Effector memory CD8-positive, alpha-beta T cell (primary cell): Measurements from ENCODE around the gene PSTPIP2.
"Not testable (repeated sequence)": the region's sequence is repeated elsewhere in the genome, so short reads cannot be mapped to it uniquely, and the experiment has no call there.

Source experiments
- ATAC-seq: fragments of 150-1000 bp; cut with Tn5 transposase; replicated peaks from 2 replicates; pipeline ENCODE4 v1.10.0; 2021; ENCODE audit warnings: mild to moderate bottlenecking, moderate library complexity
- DNase-seq, 3 experiments: peaks; one replicate each; pipeline ENCODE4 v3.0.0; 2021
- H3K27ac Mint-ChIP-seq, 2 donors: one replicate each; pipeline ENCODE4 v1.8.0; 2022; ENCODE audit warnings: mild to moderate bottlenecking in 2 of 2, mixed read lengths in 2 of 2, moderate library complexity in 2 of 2
- H3K27me3 Mint-ChIP-seq, 2 donors: one replicate each; pipeline ENCODE4 v1.8.0; 2022; ENCODE audit warnings: mixed read lengths in 2 of 2
- H3K36me3 Mint-ChIP-seq: one replicate; pipeline ENCODE4 v1.8.0; 2022; ENCODE audit warnings: mild to moderate bottlenecking, moderate library complexity, mixed read lengths; ENCODE audit not compliant: insufficient read depth
- H3K4me1 Mint-ChIP-seq, 2 donors: one replicate each; pipeline ENCODE4 v1.8.0; 2022; ENCODE audit warnings: low read depth in 2 of 2, mixed read lengths in 2 of 2
- H3K4me3 Mint-ChIP-seq, 2 donors: one replicate each; pipeline ENCODE4 v1.8.0; 2022; ENCODE audit warnings: mild to moderate bottlenecking in 2 of 2, mixed read lengths in 2 of 2, moderate library complexity in 2 of 2
- H3K9me3 Mint-ChIP-seq, 2 donors: one replicate each; pipeline ENCODE4 v1.8.0; 2022; ENCODE audit warnings: mixed read lengths in 2 of 2

PSTPIP2 gene

DNA sequence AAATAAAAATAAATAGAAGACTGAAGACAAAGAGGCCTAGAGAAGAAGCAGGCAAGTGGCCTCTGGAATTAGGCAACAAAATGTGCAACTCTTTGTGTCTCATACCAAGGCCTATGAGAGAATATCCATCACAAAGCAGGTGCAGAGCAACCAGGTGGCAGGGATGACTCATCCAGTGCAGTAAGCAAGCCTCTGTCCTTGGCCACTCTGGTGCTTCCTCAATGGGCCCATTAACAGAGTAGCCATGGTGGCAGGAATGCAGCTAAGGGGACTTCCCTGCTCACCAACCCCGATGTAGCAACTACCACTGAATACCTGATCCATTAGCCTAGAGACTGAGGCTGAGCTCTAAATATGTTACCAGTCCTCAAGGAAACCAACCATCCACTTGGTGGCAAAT is 94.0 kb downstream of the PSTPIP2 start:
- Mint-ChIP-seq H3K27ac (no peak overlapping the region), H3K9me3 (no peaks in the 10 kb centered on the region), H3K27me3 (no peaks in the 10 kb centered on the region), H3K4me3 (no peak overlapping the region), H3K4me1 (no peaks in the 10 kb centered on the region), H3K36me3 (peaks cover 3% of the 10 kb centered on the region)
- no peak for ATAC-seq
- no peak for DNase-seq

DNA sequence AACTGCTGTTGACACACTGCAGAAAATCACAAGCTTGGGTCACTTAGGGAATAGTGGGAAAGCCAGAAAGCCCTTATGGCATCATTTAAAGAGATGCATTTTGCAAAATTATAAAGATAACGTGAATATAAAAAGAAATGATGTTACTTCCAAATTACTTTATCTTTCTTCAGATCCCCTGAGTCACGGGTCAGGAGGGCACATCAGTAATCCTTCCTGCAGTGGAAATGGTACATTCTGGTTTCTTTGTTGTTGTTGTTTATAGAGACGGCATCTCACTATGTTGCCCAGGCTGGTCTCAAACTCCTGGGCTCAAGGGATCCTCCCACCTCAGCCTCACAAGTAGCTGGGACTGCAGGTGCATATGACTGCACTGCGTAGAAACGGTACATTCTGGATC is 95.1 kb downstream of the PSTPIP2 start:
- Mint-ChIP-seq H3K4me3 (no peak overlapping the region), H3K9me3 (no peaks in the 10 kb centered on the region), H3K27ac (peak overlapping the region in 1 of 2 donors; percentile 12), H3K27me3 (no peaks in the 10 kb centered on the region), H3K4me1 (no peaks in the 10 kb centered on the region), H3K36me3 (peaks cover 3% of the 10 kb centered on the region)
- no peak for ATAC-seq
- no peak for DNase-seq

DNA sequence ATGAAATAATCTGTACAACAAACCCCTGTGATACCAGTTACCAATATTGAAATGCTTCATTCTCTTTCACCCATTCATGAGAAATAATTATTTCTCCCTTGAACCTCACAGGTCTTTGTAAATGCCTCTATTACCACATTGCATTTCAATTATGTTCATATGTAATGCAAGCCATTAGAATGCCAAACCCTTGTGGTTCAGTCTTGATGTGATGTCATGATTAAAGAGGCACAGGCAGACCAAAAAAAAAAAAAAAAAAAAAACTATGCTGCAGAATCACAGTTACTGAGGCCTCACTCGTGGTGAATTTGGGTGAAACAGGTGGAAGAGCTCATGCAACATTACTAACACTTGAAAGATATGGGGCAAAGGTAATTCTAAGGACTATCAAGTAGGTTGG is 95.5 kb downstream of the PSTPIP2 start:
- Mint-ChIP-seq H3K9me3 (no peaks in the 10 kb centered on the region), H3K36me3 (peaks cover 3% of the 10 kb centered on the region), H3K4me3 (no peak overlapping the region), H3K27ac (peak overlapping the region in 1 of 2 donors; percentile 12), H3K4me1 (no peaks in the 10 kb centered on the region), H3K27me3 (no peaks in the 10 kb centered on the region)
- ATAC-seq = no peak
- DNase-seq = no peak

DNA sequence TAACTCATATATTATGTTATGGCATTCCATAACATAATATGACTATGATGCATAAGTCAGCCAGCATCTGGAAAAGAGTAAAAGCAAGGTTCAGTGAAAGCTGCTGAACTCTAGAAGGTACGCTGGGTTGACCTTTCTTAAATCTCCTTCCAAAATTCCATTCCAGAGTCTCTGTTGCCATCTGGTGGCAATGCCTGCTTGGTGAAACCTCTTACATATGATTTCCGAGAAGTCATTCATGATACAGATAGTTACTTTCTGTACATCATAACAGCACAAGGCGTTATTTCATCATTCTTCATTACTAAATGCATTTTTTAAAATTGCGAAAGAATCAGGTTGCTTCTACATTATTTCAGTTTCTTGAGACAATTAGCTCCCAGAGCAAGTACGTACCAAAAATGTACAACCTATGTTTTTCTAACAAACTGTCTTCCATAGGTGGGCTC is 97.9 kb downstream of the PSTPIP2 start:
- peak; percentile 73 to 77 (median 73) for DNase-seq
- Mint-ChIP-seq H3K36me3 (peaks cover 3% of the 10 kb centered on the region), H3K27me3 (no peaks in the 10 kb centered on the region), H3K4me3 (peak overlapping the region in 1 of 2 donors; percentile 20), H3K9me3 (no peaks in the 10 kb centered on the region), H3K27ac (no peak overlapping the region), H3K4me1 (no peaks in the 10 kb centered on the region)
- peak; percentile 98 for ATAC-seq

DNA sequence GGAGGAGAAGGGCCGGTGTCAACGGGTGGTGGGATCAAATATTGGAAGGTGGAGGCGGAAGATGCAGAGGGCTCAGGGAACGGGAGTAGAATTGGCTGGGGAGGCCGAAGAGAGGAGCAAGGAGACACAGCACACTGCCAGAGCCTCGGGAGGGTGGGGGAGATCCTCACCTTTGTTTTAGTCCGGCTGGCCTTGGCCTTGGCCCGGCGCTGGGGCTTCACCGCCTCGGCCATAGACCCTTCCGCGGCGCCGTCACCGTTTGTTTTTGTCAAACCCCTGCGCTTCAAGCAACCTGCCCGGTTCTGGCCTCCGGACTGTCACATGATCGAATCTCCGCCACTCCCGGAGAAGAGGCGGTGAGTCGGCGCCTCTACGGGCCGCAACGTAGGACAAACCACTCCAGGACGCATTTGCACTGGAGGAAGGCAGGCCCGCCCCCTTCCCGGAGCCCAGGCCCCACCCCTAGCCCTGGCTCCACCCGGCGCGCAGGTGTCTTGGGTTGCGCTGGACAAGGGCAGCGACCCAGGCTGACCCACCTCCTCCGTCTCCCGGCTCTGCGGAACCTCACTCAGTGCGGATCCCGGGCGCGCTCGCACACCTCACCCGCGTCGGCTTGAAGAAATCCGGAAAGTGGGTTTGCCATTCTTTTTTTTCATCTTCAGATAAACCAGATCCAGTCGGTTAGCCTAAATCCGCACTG is 104.9 kb downstream of the PSTPIP2 start, which contains the start of gene EPG5:
TSS of gene EPG5 (minus strand) at position 323 of the 700 bp plus-strand sequence. CDS start at position 233, 90 bp downstream.
- DNase-seq = peak; percentile 79 to 81 (median 80)
- Mint-ChIP-seq H3K27ac (peak within 1 kb of the TSS; percentile 89 to 96), H3K36me3 (peaks cover 32% of the 10 kb centered on the region)

DNA sequence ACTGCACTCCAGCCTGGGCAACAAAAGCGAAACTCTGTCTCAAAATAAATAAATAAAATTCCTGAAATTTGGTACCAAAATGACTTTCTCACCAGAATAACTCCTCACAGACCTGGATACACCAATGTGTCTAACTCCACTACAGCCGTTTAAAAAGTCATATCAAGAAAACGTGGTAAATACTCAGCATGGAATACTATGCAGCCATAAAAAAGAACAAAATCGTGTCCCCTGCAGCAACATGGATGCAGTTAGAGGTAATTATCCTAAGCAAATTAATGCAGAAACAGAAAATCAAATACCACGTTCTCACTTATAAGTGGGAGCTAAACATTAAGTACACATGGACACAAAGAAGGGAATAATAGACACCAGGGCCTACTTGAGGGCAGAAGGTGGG is 107.1 kb downstream of the PSTPIP2 start:
- not testable (repeated sequence) for DNase-seq, H3K9me3 Mint-ChIP-seq, H3K27ac Mint-ChIP-seq, H3K27me3 Mint-ChIP-seq, ATAC-seq
- H3K4me1 Mint-ChIP-seq = peaks cover 41 to 55% of the 10 kb centered on the region in 2 donors
- H3K36me3 Mint-ChIP-seq = peaks cover 38% of the 10 kb centered on the region
- H3K4me3 Mint-ChIP-seq = peak overlapping the region; percentile 56 to 98

More for the DNA sequence above, 104.9 kb downstream of the PSTPIP2 start, which contains the start of gene EPG5:
- peaks cover 28 to 42% of the 10 kb centered on the region in 2 donors for H3K4me1 Mint-ChIP-seq
- no peaks in the 10 kb centered on the region for H3K9me3 Mint-ChIP-seq
- H3K27me3 Mint-ChIP-seq = no peaks in the 10 kb centered on the region
- H3K4me3 Mint-ChIP-seq = peak within 1 kb of the TSS; percentile 88 to 98
- peak; percentile 69 for ATAC-seq

DNA sequence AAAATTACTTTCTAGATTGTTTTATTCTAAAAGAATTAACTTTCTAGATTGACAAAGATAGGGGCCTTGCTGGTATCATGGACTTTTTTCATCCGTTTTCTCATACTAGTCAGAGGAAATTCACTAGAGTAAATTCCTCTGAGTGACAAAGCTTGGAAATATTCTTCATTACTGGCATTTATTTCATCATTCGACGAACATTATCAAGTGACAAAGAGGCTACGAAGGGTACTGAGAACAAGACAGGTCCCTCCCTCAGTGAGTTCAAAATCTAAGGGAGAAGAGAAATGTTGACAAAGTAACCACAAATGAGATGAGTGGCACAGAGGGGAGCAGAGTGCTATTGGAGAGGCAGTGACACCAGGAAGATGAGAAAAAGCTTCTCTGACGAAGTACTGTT is 109.2 kb downstream of the PSTPIP2 start:
- peak in 1 of 3 experiments; percentile 20 for DNase-seq
- Mint-ChIP-seq H3K36me3 (peaks cover 38% of the 10 kb centered on the region), H3K4me1 (peaks cover 46 to 62% of the 10 kb centered on the region in 2 donors), H3K27me3 (no peaks in the 10 kb centered on the region), H3K27ac (peak overlapping the region; percentile 83 to 90), H3K9me3 (no peaks in the 10 kb centered on the region), H3K4me3 (peak overlapping the region; percentile 55 to 63)
- ATAC-seq = peak; percentile 43

DNA sequence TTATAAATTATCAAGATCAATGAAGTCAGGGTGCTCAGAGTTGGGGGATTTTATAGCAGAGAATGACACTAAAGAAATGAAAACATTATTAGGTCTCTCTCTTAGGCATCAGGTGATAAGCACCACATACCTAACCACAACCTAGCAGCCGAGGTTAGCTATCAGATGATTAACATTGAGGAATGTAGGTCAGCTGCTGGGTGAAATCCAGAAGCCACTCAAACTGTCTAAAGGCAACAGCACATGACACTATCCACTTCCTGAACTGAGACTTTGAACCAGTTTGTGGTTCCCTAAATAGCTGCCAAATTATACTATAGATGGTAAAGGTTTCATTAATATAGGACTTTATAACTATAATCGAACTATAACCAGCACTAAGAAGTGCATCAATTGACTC is 109.6 kb downstream of the PSTPIP2 start:
- peaks cover 36% of the 10 kb centered on the region for H3K36me3 Mint-ChIP-seq
- no peaks in the 10 kb centered on the region for H3K27me3 Mint-ChIP-seq
- peak overlapping the region; percentile 55 to 63 for H3K4me3 Mint-ChIP-seq
- DNase-seq (peak; percentile 31 to 61 (median 59)), ATAC-seq (peak; percentile 81)
- H3K9me3 Mint-ChIP-seq = no peaks in the 10 kb centered on the region
- H3K27ac Mint-ChIP-seq = peak overlapping the region; percentile 83 to 90
- peaks cover 45 to 58% of the 10 kb centered on the region in 2 donors for H3K4me1 Mint-ChIP-seq

DNA sequence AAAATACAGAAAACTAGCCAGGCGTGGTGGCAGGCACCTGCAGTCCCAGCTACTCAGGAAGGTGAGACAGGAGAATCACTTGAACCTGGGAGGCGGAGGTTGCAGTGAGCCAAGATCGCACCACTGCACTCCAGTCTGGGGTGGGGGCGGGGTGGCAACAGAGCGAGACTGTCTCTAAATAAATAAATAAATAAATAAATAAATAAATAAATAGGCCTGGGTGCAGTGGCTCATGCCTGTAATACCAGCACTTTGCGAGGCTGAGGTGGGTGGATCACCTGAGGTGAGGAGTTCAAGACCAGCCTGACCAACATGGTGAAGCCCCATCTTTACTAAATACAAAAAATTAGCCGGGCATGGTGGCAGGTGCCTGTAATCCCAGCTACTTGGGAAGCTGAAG is 112.6 kb downstream of the PSTPIP2 start:
- H3K36me3 Mint-ChIP-seq = peaks cover 37% of the 10 kb centered on the region
- DNase-seq, ATAC-seq, H3K9me3 Mint-ChIP-seq, H3K27me3 Mint-ChIP-seq, H3K4me3 Mint-ChIP-seq, H3K27ac Mint-ChIP-seq: not testable (repeated sequence)
- H3K4me1 Mint-ChIP-seq = peaks cover 37 to 52% of the 10 kb centered on the region in 2 donors

DNA sequence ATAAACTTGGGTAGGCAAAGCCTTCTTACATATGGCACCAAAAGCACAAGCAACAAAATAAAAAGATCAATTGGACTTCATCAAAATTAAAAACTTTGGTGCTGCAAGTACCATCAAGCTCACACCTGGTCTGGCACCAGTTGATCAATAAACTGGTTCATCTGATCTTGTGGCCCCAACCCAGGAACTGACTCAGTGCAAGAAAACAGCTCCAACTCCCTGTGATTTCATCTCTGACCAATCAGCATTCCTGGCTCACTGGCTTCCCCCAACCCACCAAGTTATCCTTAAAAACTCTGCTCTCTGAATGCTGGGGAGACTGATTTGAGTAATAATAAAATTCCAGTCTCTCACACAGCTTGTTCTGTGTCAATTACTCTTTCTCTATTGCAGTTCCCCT is 113.3 kb downstream of the PSTPIP2 start:
- no peaks in the 10 kb centered on the region for H3K9me3 Mint-ChIP-seq
- no peak for ATAC-seq
- H3K4me3 Mint-ChIP-seq = peak overlapping the region; percentile 13 to 18
- peaks cover 45% of the 10 kb centered on the region for H3K36me3 Mint-ChIP-seq
- peak overlapping the region in 1 of 2 donors; percentile 62 for H3K27ac Mint-ChIP-seq
- H3K4me1 Mint-ChIP-seq = peaks cover 41 to 54% of the 10 kb centered on the region in 2 donors
- H3K27me3 Mint-ChIP-seq = no peaks in the 10 kb centered on the region
- DNase-seq = no peak

DNA sequence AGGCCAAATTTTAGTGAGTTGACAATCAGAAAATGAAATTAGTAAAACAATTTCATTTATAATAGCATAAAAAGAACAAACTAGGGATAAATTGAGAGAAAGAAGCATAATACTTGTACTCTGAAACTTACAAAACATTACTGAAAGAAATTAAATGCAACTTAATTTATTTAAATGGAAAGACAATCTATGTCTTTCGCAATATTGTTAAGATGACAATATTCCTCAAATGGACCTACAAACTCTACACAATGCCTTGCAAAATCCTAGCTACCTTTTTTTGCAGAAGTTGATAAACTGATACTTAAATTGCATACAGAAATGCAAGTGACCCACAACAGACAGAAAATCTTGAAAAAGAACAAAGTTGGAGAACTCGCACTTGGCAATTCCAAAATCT is 114.0 kb downstream of the PSTPIP2 start:
- Mint-ChIP-seq H3K27ac (no peak overlapping the region), H3K4me3 (no peak overlapping the region), H3K9me3 (no peaks in the 10 kb centered on the region), H3K27me3 (no peaks in the 10 kb centered on the region), H3K36me3 (peaks cover 49% of the 10 kb centered on the region), H3K4me1 (peaks cover 38 to 51% of the 10 kb centered on the region in 2 donors)
- ATAC-seq (no peak), DNase-seq (no peak)

DNA sequence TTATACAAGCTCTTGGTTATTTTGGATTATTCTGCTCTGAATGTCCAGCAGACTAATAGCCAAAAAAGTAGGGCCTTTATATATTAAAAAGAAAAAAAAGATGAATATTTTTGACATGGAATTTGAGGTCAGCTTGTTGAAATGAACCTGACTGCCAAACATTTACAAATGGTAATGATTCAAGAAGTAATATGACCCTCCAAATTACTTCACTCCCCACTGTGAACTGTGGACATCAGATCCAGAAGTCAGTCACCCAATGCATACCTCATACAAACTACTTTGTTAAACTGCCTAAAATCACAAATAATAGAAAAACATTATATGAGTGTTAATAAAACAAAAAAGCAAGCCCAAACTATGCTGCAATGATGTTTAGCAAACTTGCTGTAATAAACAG is 115.0 kb downstream of the PSTPIP2 start:
- H3K36me3 Mint-ChIP-seq = peaks cover 49% of the 10 kb centered on the region
- H3K4me1 Mint-ChIP-seq = peaks cover 35 to 46% of the 10 kb centered on the region in 2 donors

DNA sequence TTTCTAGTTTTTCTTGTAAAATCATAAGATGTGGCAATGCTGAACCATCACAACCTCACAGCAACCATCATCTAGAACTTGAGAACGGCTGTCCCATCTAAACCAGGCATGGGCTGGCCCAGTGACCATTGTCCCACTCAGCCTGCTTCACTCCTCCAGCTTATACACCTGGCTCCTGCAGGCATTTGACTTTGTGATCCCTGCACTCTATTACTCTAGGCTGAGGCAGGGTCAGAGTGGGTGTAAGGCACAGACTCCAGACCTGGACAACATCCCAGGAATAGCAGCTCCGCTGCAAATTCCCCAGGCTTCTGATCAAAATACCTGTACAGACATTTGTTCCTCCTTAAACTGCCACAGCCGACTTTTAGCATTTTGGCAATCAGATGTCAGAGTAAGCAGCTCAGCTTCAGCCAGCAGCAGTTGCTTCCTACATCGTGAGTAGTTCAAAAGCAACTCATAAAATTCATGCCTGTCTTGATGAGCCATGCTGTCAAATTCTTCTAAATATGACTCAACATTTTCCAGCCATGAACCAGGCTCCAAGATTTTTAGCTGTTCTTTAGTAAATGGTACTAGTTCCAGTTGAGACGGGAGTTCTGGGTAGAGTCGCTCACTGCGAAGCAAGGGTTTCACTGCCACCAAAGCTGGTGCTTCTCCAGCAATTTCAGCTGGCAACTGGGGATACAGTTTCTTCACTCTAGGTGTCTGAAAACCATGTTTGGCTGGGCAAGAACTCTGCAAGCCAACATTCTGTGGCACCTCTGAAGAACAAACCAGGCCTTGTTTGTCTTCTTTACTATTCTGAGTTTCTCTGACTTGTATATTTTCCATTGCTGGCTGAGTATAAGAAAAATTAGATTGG is 117.8 kb downstream of the PSTPIP2 start:
- Mint-ChIP-seq H3K36me3 (peaks cover 70% of the 10 kb centered on the region), H3K4me3 (no peak overlapping the region), H3K9me3 (no peaks in the 10 kb centered on the region), H3K27me3 (no peaks in the 10 kb centered on the region), H3K4me1 (peaks cover 23 to 37% of the 10 kb centered on the region in 2 donors), H3K27ac (no peak overlapping the region)
- DNase-seq = no peak
- no peak for ATAC-seq

More for the DNA sequence above, 115.0 kb downstream of the PSTPIP2 start:
- Mint-ChIP-seq H3K27me3 (no peaks in the 10 kb centered on the region), H3K27ac (no peak overlapping the region), H3K9me3 (no peaks in the 10 kb centered on the region), H3K4me3 (no peak overlapping the region)
- no peak for DNase-seq
- ATAC-seq = no peak
